Uterus (tissue), 2 donors: ENCODE data around the gene SLC22A5.

Experiments
- CTCF ChIP-seq, 4 experiments: fragments of 200-600 bp in 2 of 4; fragments of 450-650 bp in 2 of 4; sonication (generic) in 2 of 4; IDR thresholded peaks; one replicate each; pipeline ENCODE4 v1.5.1; 2016 to 2019; ENCODE audit warnings: antibody characterized with exemption in 4 of 4, mild to moderate bottlenecking in 2 of 4, moderate library complexity in 1 of 4
- POLR2A ChIP-seq, 2 donors: fragments of 450-650 bp; IDR thresholded peaks; one replicate each; pipeline ENCODE4 v1.6.1; 2016; ENCODE audit warnings: antibody characterized with exemption in 2 of 2, mild to moderate bottlenecking in 1 of 2, moderate library complexity in 1 of 2

DNA sequence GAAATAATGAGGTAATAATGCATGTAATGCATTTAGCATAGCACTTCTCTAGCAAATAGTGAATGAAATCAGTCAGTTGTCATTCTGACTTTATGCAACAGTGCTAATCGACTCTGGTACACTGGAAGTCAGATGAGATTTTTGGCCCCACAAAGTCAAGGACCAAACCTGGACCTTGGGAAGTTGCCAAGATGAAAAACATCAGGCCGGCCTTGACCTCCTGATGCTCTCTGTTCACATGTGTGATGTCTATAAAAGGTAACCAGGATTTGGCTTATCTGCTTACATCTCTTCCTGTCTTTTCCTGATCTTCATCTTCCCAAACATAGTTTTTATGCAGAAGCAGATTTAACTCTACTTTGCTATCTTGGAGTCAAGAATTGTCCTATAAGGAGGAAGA is 39.5 kb downstream of the SLC22A5 start:
- TF ChIP-seq CTCF (IDR thresholded peaks at IDR 0.05) (no peak), POLR2A (IDR thresholded peaks at IDR 0.05) (no peak)
